HG02840 (cell line): ENCODE measurements around the gene VEPH1.

Source experiments
- ATAC-seq: cut with Tn5 transposase; IDR thresholded peaks from one replicate; pipeline ENCODE4 v1.9.1; 2021; ENCODE audit warnings: mild to moderate bottlenecking, moderate library complexity, moderate number of reproducible peaks; ENCODE audit not compliant: unreplicated experiment, low FRiP score

The VEPH1 gene

DNA sequence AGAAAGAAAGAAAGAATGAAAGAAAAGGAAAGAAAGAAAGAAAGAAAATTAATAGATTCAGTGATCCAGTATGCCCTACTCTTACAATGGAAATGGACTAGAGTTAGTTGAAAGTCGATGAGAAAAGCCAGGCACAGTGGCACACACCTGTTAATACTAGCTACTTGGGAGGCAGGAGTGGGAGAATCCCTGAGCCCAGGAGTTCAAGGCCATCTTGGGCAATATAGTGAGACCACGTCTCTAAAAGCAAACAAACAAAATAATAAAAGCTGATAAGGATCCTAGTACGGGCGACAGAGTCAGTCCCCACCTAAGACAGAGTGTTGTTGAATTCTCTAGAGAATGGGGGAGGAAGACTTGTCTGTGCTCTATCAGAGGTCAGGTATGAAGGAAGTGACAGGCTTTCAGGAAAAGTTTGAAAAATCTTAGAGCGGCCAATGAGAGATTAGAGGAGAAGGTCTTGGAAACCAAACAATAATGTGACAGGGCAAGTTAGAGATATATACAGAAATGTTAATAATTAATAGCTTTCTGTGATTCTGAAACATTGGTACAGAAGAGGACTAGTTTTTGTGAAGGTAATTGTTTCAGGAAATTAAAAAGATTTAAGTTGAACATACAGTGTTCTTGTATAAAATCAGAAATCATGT lies 184.5 kb downstream of the VEPH1 start:
- no peak for ATAC-seq

DNA sequence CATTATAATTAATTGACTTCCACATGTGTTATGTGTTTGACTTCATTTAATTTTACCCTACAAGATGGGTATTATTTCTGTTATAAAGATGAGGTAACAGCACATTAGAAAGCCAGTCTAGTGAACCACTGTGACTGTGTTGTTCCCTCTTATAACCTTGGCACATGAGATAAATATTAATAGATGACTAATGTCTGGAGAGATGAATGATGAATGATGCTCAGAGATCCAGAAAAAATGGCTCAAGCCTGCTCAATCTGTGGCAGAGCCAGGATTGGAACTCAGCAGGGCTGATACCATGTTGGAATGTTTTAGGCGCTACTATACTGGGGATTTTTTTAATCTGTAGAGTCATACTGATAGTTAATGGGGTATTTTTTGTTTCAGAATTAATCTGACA lies 185.3 kb downstream of the VEPH1 start:
- ATAC-seq = no peak

DNA sequence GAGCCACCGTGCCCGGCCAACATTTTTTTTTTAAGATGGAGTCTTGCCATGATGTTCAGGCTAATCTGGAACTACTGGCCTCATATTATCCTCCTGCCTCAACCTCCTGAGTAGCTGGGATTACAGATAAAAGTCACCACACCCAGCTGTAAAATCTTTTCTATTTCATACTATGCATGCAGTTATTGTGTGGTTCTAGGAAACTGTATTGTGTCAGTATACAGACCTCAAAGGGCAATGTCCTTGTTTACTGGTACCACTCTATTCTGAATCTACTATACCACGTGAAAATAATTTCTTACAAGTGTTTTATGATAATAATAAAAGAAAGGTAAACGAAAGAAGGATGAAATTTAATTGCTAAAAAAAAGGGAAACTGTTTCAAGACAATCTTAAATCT lies 190.0 kb downstream of the VEPH1 start:
- ATAC-seq = no peak

DNA sequence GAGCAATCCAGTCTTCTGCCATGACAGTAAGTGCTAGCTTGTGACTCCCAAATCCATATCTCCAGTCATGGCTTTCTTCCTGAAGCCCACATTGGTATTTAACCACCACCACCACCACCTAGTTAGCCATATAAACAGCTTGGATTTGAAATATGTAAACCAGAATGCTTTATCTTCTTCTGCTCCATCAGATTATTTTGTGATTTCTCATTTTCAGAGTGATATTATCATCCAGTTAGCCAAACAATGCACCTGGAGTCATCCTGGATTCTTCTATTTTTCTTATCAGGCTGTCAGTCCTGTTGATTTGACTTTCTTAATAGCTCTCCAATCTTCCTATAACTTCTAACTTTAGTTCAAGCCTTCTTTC lies 190.9 kb downstream of the VEPH1 start:
- no peak for ATAC-seq

DNA sequence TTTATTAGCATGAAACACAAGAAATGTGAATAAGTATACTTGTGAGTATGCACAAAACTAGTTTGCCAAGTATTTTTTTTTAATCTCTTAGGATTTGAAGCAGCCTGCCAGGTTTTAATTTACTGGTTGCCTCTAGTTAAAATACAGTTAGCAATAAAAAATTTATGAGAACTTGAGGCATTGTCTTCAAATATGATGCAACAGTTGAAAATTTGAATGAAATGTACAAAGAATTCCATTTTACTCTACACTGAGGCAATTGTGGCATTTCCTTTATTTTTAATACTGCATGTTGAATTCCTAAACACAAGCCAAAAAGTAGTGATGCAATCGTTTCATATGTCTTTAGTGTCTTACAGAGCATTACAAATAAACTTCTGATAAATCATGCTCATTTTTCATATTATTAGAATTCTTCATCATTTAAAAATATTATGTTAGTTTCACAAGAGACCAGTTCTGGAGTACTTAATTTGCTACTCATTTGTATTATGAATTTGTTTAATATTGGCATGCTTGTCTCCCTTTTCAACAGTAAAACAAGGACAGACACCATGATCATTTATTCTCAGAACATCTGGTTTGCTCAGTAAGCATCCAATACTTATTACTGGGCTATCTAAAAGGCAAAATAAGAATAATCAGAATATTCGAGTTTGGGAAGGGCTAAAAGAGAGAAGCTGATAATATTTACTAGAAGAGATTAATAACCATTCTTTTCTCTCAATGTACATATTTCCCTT lies 191.4 kb downstream of the VEPH1 start:
- no peak for ATAC-seq

DNA sequence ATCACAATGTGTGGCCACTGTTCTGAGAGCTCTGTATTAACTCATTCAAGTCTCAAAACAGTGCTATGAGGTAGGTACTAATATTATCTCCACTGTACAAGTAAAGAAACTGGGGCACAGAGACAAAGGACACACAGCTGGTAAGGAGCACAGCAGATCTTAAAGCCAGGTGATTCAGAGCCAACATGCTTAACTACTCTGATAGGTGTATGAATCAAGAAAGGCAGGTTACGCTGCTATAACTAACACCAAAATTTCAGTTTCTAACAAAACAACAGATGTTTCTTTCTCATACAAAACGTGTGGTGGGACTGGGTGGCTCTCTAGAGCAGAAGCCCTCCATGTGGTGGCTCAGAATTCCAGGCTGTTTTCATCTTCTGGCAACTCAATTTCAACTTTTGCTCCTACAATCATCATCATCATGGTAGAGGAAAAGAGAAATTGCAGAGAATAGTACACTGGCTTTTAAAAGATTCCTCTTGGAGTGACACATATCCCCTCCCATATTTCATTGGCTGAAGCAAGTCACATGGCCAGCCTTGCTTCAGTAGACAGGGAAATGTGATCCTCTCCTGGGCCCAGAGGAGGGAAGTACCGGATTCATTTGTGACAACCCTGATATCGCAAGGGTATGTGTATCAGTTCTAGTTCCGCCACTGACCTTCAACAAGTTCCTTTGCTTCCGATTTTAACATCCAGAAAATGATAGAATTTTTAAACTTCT lies 192.7 kb downstream of the VEPH1 start:
- ATAC-seq = no peak

DNA sequence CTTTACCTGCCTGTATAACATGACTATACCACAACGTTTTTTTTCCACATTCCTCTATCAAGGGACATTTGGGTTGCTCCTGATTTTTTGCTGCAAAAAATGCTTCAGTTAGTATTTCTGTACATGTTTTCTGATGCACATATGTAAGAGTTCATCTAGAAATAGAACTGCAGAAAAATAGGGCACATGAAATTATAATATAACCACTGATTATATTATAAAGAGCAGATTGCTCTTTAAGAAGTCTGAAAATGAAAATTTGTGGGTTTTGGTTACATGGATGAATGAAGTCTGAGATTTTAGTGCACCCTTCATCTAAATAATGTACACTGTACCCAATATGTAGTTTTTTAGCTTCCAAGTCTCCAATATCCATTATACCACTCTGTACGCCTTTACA lies 196.7 kb downstream of the VEPH1 start:
- ATAC-seq = no peak

DNA sequence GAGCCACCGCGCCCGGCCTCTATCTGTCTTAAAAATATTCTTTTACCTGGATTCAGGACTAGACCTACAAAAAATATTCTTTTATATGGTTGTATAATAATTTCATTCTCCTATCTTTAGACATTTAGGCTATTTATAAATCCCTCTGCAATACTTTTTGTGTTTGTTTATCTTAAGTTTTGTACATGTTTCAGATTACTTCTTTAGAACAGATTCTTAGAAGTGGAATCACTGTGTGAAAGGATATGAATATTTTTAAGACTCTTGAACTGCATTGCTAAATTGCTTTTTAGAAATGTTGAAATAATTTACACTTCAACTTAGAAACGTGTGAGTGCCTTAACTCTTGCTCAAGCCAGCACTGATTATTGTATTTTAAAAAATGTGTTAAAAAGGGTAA lies 197.8 kb downstream of the VEPH1 start:
- no peak for ATAC-seq

DNA sequence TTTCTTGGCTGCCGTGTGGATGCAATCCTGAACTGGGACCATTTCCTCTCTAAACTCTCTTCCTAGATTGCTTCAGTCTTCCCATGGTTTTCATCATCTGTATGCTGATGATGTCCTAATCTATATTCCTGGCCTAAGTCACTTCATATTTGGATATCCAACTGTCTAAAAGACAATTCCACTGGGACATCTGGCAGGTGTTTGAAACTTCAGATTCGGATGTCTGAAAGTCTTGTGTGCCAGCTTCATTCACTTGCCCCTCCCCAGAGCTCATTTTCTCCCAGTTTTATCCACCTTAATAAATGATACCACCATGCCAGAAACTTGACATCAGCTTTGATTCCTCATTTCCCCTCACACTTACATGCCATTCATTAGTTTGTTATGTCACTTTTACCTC lies 201.5 kb downstream of the VEPH1 start:
- ATAC-seq = no peak

DNA sequence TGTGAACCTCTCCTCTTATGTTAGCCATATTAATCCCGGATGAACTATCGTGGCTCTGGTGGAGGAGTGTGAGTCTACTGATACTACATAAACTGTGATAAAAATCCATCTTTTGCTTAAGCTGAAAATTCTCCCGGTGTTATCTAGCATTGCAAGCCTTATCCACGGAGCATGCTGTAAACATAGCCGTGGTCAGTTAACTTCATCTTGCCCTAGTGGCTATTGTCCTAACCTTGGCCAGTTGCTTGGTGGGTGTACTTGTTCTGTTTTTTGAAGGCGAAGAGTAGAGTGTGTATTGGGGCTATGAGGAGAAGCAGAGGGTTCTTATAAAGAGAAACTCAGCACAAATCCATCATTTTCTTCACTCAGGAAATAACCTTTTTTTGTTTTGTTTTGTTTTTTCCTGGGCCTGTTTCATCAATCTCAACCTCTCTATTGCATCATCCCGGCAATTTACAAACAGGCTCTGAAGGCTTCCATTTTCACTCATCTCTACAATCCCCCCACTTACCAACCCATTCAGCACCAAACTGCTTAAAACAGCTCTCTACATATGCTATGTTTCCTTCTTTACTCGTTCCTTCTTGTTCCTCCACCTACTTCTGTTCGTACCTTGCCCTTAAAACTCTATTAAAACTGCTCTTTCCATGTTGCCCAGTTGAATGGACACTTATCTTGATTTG lies 202.1 kb downstream of the VEPH1 start:
- ATAC-seq = no peak

DNA sequence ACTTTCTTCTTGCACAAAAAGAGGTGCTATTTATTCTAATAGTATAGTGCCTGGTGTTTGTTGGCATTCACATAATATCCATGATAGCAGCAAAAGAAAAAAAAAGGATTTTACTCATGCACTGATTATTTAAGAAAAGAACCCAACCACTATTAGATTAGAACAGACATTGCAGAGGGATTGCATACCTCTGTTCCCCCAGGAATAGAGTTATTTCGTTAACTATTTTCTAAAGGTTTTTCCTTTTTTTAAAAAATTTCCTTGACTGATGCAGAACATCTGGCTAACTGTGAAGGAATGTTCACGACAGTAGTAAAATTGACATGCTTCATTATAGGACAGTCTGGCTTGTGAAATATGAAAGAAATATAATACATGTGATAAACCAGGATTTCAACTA lies 203.1 kb downstream of the VEPH1 start:
- ATAC-seq = no peak

DNA sequence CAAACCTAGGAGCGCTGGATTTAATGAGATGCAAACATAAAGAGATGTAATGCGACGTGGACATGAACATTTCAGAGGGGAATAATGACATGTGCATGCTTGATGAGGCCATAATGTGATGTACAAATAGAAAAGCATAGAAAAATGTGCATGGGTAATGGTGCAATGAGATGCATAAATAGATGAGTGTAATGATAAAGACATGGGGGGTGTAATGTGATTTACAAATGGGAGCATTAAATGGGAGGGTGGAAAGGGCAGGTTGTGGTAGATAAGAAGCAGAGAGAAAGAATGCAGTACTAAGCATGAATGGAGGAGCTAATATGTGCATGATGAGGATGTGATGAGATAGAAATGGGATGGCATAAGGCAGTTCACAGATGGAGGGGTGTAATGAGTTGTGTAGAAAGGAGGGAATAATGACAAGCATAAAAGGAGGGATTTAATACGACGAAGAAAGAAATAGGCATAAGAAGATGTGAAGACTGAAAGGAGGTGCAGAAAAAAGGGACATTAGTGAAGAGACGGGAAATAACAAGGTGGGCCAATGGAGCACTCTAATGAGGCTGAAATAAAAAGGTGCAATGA lies 205.8 kb downstream of the VEPH1 start:
- no peak for ATAC-seq

DNA sequence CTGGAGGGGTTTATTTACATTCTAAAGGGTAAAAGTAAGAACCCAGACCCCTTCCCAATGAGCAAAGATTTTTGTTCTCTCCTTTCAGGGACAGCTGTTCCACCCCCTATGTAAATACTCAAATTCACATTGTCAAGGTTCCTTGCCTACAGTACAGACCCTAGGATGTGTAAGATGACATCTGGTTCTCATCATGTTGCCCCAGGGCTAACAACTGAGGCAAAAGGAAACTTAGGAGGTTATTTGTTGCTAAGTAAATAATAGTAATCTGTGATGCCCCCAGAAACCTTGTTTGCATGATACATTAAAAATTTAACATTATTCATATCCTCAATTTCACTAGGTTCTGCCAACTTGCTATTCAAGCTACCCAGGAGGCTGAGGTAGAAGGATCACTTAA lies 208.3 kb downstream of the VEPH1 start:
- no peak for ATAC-seq

DNA sequence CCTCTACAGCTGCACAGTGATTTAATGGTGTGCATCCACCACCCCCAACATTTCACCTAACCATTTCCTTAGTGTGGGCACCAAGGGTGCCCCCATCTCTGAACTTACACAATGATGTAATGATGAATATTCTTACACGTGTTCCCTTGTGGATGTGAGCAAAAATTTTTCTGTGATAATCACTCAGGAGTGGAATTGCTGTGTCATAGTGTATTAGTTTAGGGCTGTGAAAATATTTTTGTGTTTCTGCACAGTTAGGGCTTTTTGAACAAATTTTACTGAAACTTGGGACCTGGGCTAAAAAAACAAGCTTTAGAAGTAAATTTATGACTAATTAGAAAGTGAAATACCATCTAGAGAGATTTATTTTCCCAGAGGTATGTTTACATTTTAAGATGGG lies 208.7 kb downstream of the VEPH1 start:
- no peak for ATAC-seq

DNA sequence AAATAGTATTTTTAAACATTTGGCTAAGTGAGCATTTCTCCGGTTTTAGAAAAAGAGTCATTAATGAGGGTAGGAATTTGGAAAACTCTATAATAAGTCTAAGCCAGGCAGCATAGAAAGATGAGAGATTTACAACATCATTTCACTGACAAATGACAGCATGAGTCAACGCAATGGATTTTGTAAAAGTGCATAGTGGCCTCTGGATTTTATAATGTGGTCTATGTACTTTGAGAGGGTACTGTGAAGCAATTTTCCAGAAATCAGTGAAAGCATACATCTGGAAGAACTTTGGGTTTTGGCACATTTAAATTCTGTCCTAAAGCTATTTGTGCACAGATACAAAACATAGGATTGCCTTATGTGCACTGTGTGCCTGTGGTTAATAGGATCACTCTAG lies 212.4 kb downstream of the VEPH1 start:
- no peak for ATAC-seq

DNA sequence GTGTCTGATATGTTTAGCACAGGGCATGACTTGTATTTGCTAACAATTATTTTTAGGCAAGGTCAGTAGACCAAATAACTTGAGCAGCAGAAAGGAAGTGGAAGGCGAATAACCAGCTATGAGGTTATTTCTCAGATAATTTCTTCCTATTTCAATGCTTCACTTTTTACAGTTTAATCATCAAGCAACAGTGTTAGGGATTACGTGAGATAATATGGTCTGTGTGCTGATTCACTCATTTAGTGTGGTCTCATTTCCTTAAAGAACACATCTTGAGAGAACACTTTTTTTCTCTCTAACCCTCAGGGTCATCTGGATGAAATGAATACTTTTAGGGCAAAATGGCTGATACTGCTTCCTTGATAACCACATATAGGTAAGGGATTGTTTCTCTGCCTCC lies 217.2 kb downstream of the VEPH1 start:
- no peak for ATAC-seq

DNA sequence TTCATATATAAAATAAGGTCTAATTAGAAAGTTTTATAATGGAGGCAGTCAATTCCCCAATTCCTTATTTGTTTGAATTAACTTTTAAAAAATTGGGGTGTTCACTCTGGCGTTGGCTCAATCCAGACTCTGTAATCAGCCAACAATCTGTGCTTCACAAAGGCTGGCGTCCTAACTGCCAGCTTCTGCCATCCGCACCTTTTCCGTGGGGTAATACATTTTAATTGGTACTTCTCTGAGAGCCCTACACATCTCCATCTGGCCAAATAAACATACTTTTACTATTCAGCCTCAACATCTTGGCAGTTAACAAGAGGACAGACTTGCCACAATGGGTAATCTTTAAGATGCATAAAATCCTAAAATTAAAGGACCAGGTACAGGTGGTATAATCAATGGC lies 218.1 kb downstream of the VEPH1 start:
- no peak for ATAC-seq

DNA sequence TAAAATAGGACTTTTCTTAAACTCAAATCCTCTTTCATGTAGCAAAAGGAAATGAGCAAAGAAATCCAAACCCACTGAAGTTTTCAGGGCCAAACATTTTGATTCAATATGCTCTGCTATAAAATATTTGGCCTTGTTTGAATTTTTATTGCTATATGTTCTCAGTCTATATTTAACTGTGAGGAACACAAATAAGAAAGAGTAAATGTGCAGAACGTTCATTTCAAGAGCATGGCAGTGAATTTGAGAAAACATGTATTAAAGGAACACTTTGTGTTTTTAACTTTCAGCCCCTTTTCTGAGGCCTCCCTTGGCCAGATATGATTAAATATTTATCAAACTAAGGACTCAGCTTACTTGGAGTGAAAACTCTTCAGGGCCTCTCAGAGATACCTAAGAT lies 218.5 kb downstream of the VEPH1 start:
- ATAC-seq = no peak

DNA sequence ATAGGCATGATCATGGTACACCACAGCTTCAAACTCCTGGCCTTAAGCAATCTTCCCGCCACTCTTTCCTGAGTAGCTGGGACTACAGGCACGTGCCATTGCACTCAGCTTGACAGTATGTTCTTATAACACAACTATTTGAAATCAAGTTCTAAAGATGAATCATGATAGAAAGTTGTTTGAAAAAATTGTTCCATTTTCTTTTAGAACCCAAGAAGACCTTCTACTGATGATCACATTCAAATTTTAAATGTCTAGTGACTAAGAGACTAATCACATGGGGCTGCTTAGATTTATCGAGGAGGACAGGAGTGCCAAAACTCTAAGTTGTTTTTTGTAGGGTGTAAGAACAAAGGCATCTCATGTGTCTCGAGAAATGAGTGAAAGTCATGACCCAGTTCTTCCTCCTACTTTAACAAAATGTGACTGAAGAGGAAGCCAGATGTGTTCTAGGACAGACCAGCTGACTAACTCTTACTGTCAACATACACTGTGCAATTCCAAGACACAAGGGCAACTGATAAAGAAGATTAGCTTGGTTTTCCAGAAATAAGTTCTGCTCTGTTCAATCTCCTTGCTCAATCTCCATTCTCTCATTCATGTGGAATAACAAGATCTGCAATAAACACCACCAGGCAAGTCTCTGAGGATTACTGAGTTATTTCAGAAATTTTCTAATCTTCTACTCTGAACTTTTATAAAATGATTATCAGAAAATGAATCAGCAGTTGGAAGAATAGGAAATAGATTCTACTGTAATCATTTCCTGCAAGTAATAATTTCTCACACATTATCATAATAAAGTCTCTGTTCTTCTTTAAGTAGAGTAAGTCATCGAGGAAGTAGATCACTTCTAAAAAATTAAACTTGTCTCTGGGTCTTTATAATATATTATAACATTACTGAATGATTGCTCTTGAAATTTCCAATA lies 220.7 kb downstream of the VEPH1 start:
- ATAC-seq = no peak

DNA sequence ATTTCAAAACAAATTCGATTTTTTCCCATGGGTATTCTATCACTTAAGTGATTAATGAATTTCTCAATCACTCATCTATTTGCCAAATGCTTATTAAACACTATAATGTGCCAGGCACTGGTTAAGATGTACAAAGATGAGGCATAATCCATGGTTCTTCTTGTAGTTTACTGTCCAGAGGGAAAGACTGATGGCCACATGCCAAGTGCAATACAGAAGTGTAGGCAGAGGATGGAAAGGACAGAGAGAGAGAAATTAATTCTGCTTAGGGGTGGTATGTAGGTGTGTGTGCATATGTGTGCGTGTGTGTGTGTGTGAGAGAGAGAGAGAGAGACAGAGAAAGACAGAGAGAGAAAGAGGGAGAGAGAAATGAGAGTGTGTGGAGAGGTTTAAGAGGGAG lies 222.4 kb downstream of the VEPH1 start:
- no peak for ATAC-seq
